GM19240 (cell line): ENCODE measurements around the gene RABL3.
"Not testable (repeated sequence)": the region's sequence is repeated elsewhere in the genome, so short reads cannot be mapped to it uniquely, and the experiment has no call there.

Source experiments
- DNase-seq: peaks from one replicate; pipeline ENCODE4 v3.0.0; 2011; ENCODE audit warnings: low spot score; ENCODE audit not compliant: insufficient read length

RABL3 gene

GRCh38 chr3:120683671-120684301, 58.5 kb downstream of the RABL3 start:
- no peak for DNase-seq

- DNase-seq: no peak
Measured at GRCh38 chr3:120683213-120683612, 59.1 kb downstream of the RABL3 start.

- no peak for DNase-seq
Measured at GRCh38 chr3:120682095-120682681, 60.1 kb downstream of the RABL3 start, which contains the start of gene HGD. Gene HGD (minus strand): TSS chr3:120682239. CDS start chr3:120682111, 128 bp downstream.

- DNase-seq: no peak
Measured at GRCh38 chr3:120681506-120682038, 60.7 kb downstream of the RABL3 start.

- DNase-seq: no peak
Measured at GRCh38 chr3:120681018-120681417, 61.3 kb downstream of the RABL3 start.

GRCh38 chr3:120680193-120680894, 62.0 kb downstream of the RABL3 start:
- no peak for DNase-seq

GRCh38 chr3:120678984-120679383, 63.3 kb downstream of the RABL3 start:
- DNase-seq: no peak

GRCh38 chr3:120678331-120678947, 63.9 kb downstream of the RABL3 start:
- DNase-seq: no peak

GRCh38 chr3:120677193-120677592, 65.1 kb downstream of the RABL3 start:
- not testable (repeated sequence) for DNase-seq

GRCh38 chr3:120673116-120673515, 69.2 kb downstream of the RABL3 start:
- no peak for DNase-seq

GRCh38 chr3:120670576-120670975, 71.7 kb downstream of the RABL3 start:
- DNase-seq: no peak

- DNase-seq: no peak
Measured at GRCh38 chr3:120664926-120665325, 77.4 kb downstream of the RABL3 start.

GRCh38 chr3:120661945-120662344, 80.4 kb downstream of the RABL3 start:
- DNase-seq: no peak

- no peak for DNase-seq
Measured at GRCh38 chr3:120661106-120661905, 81.0 kb downstream of the RABL3 start.

GRCh38 chr3:120659834-120660233, 82.5 kb downstream of the RABL3 start:
- no peak for DNase-seq

GRCh38 chr3:120659285-120659684, 83.0 kb downstream of the RABL3 start:
- no peak for DNase-seq

- no peak for DNase-seq
Measured at GRCh38 chr3:120652896-120653545, 89.3 kb downstream of the RABL3 start.

GRCh38 chr3:120652281-120652680, 90.0 kb downstream of the RABL3 start:
- no peak for DNase-seq

GRCh38 chr3:120650311-120650710, 92.0 kb downstream of the RABL3 start:
- no peak for DNase-seq

GRCh38 chr3:120649830-120650233, 92.5 kb downstream of the RABL3 start:
- DNase-seq: no peak

GRCh38 chr3:120648290-120648689, 94.0 kb downstream of the RABL3 start:
- no peak for DNase-seq
